HG03520 (cell line): ENCODE data around the gene DLG1.

Experiments used
- ATAC-seq: cut with Tn5 transposase; IDR thresholded peaks from one replicate; pipeline ENCODE4 v1.9.1; 2021; ENCODE audit warnings: mild to moderate bottlenecking, moderate library complexity; ENCODE audit not compliant: unreplicated experiment

DLG1 gene

DNA sequence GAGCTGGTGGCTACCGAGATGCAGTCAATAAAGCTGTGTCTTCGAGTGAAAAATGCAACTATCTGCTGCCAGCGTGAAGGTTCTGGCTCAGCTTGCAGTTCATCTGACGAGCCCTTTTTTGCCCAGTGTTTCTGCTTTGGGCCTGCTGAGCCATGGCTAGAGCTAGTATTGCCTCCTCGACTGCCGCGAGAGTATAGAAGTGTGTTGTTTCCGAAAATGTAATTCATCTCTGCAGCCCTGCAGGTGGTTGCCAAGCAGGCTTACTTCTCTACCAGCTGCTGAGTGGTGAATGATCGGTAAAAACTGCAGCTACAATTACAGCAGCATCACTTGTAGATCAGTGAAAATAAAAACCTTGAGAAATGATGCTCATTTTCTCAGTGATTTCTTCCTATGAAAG lies 114.8 kb downstream of the DLG1 start:
- no peak for ATAC-seq

GRCh38 chr3:197181741-197182140 lies 116.7 kb downstream of the DLG1 start:
- ATAC-seq = no peak

DNA sequence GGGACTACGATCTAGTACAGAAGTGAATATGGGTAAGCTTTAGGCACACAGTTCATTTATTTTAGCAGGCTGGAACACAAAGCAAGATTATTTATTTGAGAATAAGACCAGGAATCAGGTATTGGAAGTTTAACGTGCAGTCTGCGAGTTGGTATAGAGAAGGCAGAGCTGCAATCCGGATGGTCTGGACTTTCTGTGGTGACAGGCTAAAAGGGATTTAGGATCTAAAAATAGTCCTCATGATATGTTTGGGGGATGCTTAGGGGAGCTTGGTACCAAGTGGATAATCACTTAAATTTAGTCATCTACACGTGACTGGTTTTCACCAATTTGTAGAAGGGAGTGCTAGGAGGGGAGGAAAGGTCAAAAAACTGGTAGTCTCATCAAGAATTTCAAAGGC lies 119.4 kb downstream of the DLG1 start:
- ATAC-seq = no peak

DNA sequence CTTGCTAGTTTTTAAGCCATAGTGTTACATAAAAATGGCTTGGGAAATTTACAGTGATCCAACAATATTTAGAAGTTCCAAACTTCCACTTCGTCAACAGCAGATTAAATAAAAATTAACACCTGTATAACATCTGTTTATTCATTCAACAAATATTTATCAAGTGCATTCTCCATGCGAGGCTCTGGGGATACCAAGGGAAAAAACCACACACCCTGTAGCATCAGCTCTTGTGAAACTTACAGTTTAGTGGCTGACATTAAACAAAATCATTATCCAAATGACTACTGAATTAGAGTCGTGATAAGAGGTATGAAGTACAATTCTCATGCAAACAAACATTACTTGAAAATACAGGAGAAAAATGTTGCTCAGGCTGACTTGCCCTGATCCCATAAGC lies 122.9 kb downstream of the DLG1 start:
- no peak for ATAC-seq

- no peak for ATAC-seq
These were observed 123.5 kb downstream of the DLG1 start for GRCh38 chr3:197174927-197175326.

GRCh38 chr3:197173620-197174019 lies 124.8 kb downstream of the DLG1 start:
- no peak for ATAC-seq

DNA sequence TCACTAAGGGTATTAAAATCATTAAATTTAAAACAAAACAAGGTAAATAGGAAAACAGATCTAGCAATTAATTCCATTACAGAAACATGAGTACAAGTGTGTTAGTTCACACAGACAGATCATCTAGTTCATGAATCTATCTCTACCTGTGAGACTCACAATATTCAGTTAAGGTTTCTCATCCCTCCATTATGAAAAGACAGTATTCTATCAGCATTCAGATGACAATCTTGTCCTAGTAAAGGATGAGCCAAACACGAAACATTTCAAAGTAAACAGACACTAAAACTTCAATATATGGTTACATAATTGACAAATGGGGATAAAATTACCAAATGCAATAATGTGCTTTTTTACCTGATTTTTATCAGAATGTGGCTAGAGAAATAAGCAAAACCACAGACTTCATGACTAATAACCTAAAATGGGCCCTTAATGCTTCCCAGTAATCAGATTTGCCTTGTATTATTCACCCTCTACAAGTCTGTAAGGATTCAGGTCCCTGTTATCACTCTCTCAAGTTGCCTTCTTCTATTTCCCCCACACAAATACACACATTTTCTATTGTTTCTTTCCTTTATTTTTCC lies 126.8 kb downstream of the DLG1 start:
- no peak for ATAC-seq

DNA sequence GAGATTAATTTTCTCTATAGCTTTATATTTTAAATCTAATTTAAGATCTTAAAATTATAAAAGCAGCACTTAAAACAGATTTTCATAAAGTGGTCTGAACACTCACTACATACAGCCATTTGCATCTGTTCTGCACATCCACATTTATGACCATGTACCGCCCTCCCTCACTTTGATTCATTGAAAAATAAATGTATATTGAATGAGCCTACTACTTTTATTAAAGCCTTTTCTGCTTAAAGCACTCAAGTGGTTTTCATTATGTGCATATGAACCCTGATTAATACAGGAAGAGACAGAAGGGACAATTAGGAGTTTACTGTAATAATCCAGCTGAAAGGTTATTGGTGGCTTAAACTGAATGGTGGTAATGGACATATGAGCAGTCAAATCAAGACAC lies 129.4 kb downstream of the DLG1 start:
- ATAC-seq = no peak

DNA sequence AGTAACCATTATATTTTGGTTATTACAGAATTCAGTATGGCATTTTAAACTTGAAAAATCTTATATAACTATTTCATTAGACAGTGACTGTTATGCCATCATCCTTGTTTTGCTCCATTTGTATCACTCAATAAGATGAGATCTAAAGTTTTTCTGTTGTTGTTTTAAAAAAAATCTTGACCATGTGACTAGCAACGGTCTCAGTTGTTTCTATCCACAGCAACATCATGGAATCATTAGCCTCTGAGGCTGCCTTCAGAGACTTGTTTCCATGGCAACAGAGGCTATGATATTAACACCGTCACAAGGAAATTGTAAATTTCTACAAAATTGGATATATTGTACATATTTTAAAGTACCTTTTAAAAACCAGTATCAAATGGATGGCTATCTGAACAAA lies 129.8 kb downstream of the DLG1 start:
- no peak for ATAC-seq

- ATAC-seq = no peak
These were observed 130.3 kb downstream of the DLG1 start for GRCh38 chr3:197168063-197168462.

DNA sequence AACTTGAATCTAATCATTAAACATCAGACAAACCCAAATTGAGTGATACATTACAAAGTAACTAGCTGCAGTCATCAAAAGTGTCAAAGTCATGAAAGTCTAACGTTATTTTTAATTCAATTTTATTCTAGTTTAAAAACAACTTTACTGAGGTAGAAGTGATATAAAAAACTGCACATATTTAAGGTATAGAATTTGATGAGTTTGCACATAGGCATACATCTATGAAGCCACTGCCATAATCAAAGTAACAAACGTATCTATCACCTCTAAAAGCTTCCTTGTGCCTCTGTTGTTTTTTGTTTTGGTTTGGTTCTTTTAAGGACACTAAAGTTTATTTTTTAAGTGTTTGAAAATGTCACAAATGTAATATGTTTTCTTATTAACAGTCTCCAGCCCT lies 130.9 kb downstream of the DLG1 start:
- ATAC-seq = no peak

- ATAC-seq = no peak
These were observed 132.5 kb downstream of the DLG1 start for GRCh38 chr3:197165890-197166289.

GRCh38 chr3:197155046-197155445 lies 143.4 kb downstream of the DLG1 start:
- no peak for ATAC-seq

GRCh38 chr3:197151580-197151979 lies 146.8 kb downstream of the DLG1 start:
- no peak for ATAC-seq

- no peak for ATAC-seq
These were observed 148.9 kb downstream of the DLG1 start for GRCh38 chr3:197149528-197149927.

- ATAC-seq = no peak
These were observed 154.2 kb downstream of the DLG1 start for GRCh38 chr3:197144188-197144587.

GRCh38 chr3:197139586-197139985 lies 158.8 kb downstream of the DLG1 start:
- no peak for ATAC-seq

DNA sequence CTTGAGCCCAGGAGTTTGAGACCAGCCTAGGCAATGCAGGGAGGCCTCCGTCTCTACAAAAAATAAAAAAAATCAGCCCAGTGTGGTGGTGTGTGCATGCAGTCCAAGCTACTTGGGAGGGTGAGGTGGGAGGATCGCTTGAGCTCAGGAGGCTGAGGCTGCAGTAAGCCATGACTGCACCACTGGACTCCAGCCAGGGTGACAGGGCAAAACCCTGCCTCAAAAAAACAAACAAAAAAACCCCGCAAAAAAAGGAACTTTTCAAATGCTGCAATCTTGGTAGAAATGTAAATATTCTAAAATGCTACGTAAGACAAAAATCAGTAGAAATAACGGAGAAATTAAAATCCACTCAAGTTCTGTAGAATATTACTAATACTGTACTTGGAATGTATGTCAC lies 160.7 kb downstream of the DLG1 start:
- ATAC-seq = no peak

- no peak for ATAC-seq
These were observed 161.7 kb downstream of the DLG1 start for GRCh38 chr3:197136744-197137143.

DNA sequence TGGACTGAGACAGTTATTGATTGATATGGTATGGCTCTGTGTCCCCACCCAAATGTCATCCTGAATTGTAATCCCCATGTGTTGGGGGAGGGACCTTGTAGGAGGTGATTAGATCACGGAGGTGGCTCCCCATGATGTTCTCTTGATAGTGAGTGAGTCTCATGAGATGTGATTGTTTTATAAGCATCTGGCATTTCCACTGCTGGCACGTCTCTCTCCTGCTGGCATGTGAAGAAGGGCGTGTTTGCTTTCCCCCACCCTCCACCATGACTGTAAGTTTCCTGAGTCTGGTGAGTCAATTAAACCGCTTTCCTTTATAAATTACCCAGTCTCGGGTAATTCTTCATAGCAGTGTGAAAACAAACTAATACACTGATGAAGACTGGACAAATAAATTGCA lies 163.2 kb downstream of the DLG1 start:
- no peak for ATAC-seq

GRCh38 chr3:197132916-197133530 lies 165.4 kb downstream of the DLG1 start:
- ATAC-seq = no peak

GRCh38 chr3:197125636-197126035 lies 172.8 kb downstream of the DLG1 start:
- no peak for ATAC-seq

GRCh38 chr3:197124713-197125112 lies 173.7 kb downstream of the DLG1 start:
- ATAC-seq = no peak
